GM23338 (cell line): ENCODE data around the gene RGS7. TPM values are rescaled to one million over a fixed set of nuclear protein-coding genes. Genes with fewer than 3 reads are reported as not detected.

Source experiments
- ATAC-seq: fragments of 200-7000 bp; cut with Tn5 transposase; 3 replicates; pipeline ENCODE4 v1.9.1; 2020
- DNase-seq: peaks from one replicate; pipeline ENCODE4 v3.0.0-alpha.2; 2015; ENCODE audit warnings: low spot score
- H2AFZ ChIP-seq: fragments of 200-600 bp; sonication (generic); 2 replicates; pipeline ENCODE4 v1.8.0; 2016; ENCODE audit warnings: antibody characterized with exemption, mild to moderate bottlenecking, moderate library complexity
- H3F3A ChIP-seq: fragments of 200-600 bp; sonication (generic); replicated peaks from 2 replicates; pipeline ENCODE4 v1.8.0; 2017; ENCODE audit warnings: antibody characterized with exemption, mixed run types, low read depth
- H3K27ac ChIP-seq: fragments of 200-600 bp; sonication (generic); 2 replicates; pipeline ENCODE4 v1.6.1; 2016; ENCODE audit warnings: low read depth
- H3K27me3 ChIP-seq: fragments of 200-600 bp; sonication (generic); 2 replicates; pipeline ENCODE4 v1.8.0; 2016; ENCODE audit warnings: mild to moderate bottlenecking, mixed run types, moderate library complexity; ENCODE audit not compliant: insufficient read depth
- H3K36me3 ChIP-seq: fragments of 200-600 bp; sonication (generic); 2 replicates; pipeline ENCODE4 v1.8.0; 2016; ENCODE audit warnings: mild to moderate bottlenecking; ENCODE audit not compliant: insufficient read depth
- H3K4me1 ChIP-seq: fragments of 200-600 bp; sonication (generic); 2 replicates; pipeline ENCODE4 v1.8.0; 2016; ENCODE audit warnings: mild to moderate bottlenecking, moderate library complexity; ENCODE audit not compliant: insufficient read depth
- H3K4me2 ChIP-seq: fragments of 200-600 bp; sonication (generic); 2 replicates; pipeline ENCODE4 v1.7.1; 2017; ENCODE audit warnings: mixed run types
- H3K4me3 ChIP-seq: fragments of 200-600 bp; sonication (generic); 2 replicates; pipeline ENCODE4 v1.6.1; 2016; ENCODE audit warnings: mixed run types
- H3K79me2 ChIP-seq: fragments of 200-600 bp; sonication (generic); replicated peaks from 2 replicates; pipeline ENCODE4 v1.8.0; 2017; ENCODE audit warnings: mild to moderate bottlenecking; ENCODE audit not compliant: insufficient read depth
- H3K9me2 ChIP-seq: fragments of 200-600 bp; sonication (generic); 2 replicates; pipeline ENCODE4 v1.8.0; 2017; ENCODE audit not compliant: insufficient read depth
- H4K20me1 ChIP-seq: fragments of 200-600 bp; sonication (generic); replicated peaks from 2 replicates; pipeline ENCODE4 v1.8.0; 2017; ENCODE audit warnings: mild to moderate bottlenecking; ENCODE audit not compliant: insufficient read depth
- H3K27ac Mint-ChIP-seq: 2 replicates; pipeline ENCODE4 v1.8.0; 2020; ENCODE audit warnings: inconsistent platforms, mild to moderate bottlenecking, moderate library complexity, mixed read lengths
- H3K27me3 Mint-ChIP-seq: 3 replicates; pipeline ENCODE4 v1.8.0; 2022; ENCODE audit warnings: low read depth, mild to moderate bottlenecking, moderate library complexity, mixed read lengths, inconsistent platforms; ENCODE audit not compliant: insufficient read depth, poor library complexity
- H3K36me3 Mint-ChIP-seq: 3 replicates; pipeline ENCODE4 v1.8.0; 2021; ENCODE audit warnings: low read depth, mild to moderate bottlenecking, inconsistent platforms, moderate library complexity, mixed read lengths
- H3K4me1 Mint-ChIP-seq: 3 replicates; pipeline ENCODE4 v1.8.0; 2020; ENCODE audit warnings: mild to moderate bottlenecking, inconsistent platforms, mixed read lengths
- H3K4me3 Mint-ChIP-seq: 3 replicates; pipeline ENCODE4 v1.8.0; 2021; ENCODE audit warnings: moderate library complexity, mild to moderate bottlenecking, inconsistent platforms, mixed read lengths
- H3K9me3 Mint-ChIP-seq: 3 replicates; pipeline ENCODE4 v1.8.0; 2020; ENCODE audit warnings: moderate library complexity, mild to moderate bottlenecking, inconsistent platforms, mixed read lengths
- CREB1 ChIP-seq: fragments of 250-450 bp; sonication (Bioruptor Pico); IDR thresholded peaks from 2 replicates; pipeline ENCODE4 v1.5.0; 2020; ENCODE audit warnings: low read depth, mild to moderate bottlenecking, moderate library complexity
- EZH2 ChIP-seq: fragments of 200-600 bp; sonication (generic); IDR thresholded peaks from one replicate; pipeline ENCODE4 v1.8.0; 2017; ENCODE audit warnings: antibody characterized with exemption, mild to moderate bottlenecking, low read depth; ENCODE audit not compliant: unreplicated experiment
- EZH2phosphoT487 ChIP-seq: fragments of 200-600 bp; sonication (generic); IDR thresholded peaks from one replicate; pipeline ENCODE4 v1.8.1; 2018; ENCODE audit warnings: antibody characterized with exemption; ENCODE audit not compliant: unreplicated experiment
- JUNB ChIP-seq: IDR thresholded peaks from one replicate; pipeline ENCODE4 v1.6.1; 2016; ENCODE audit warnings: antibody characterized with exemption; ENCODE audit not compliant: unreplicated experiment
- NANOG ChIP-seq: IDR thresholded peaks from 2 replicates; pipeline ENCODE4 v1.6.1; 2016; ENCODE audit warnings: antibody characterized with exemption, borderline replicate concordance
- POLR2AphosphoS5 ChIP-seq: IDR thresholded peaks from 2 replicates; pipeline ENCODE4 v1.6.1; 2016; ENCODE audit warnings: antibody characterized with exemption, low read depth
- STAT1 ChIP-seq: IDR thresholded peaks from one replicate; pipeline ENCODE4 v1.6.1; 2016; ENCODE audit warnings: antibody characterized with exemption; ENCODE audit not compliant: unreplicated experiment
- ZNF114 ChIP-seq: fragments of 250-450 bp; sonication (Bioruptor Pico); IDR thresholded peaks from 2 replicates; pipeline ENCODE4 v1.5.0; 2020; ENCODE audit warnings: mild to moderate bottlenecking, moderate library complexity
- ZNF331 ChIP-seq: fragments of 250-450 bp; sonication (Bioruptor Pico); IDR thresholded peaks from 2 replicates; pipeline ENCODE4 v1.5.0; 2020; ENCODE audit warnings: low read depth, mild to moderate bottlenecking, moderate library complexity
- polyA plus RNA-seq: library from polyadenylated mRNA; unstranded; fragments of >200 nt; fragmentation: Nextera tagmentation; extraction: Ambion mirVana; gene quantifications from 2 replicates; pipeline ENCODE4 v1.2.1, GENCODE V29; 2016
- total RNA-seq: library from RNA; depleted of rRNA; stranded (reverse); fragments of >200 nt; shearing (Covaris generic); gene quantifications from 2 replicates; pipeline ENCODE4 v1.2.3, GENCODE V29; 2014
- TF ChIP-seq, protein P1 (sequence below): IDR thresholded peaks from 2 replicates; pipeline ENCODE4 v1.6.1; 2016; ENCODE audit warnings: antibody characterized with exemption
- TF ChIP-seq, protein P2 (sequence below), 2 experiments: fragments of 200-600 bp in 1 of 2; sonication (generic) in 1 of 2; conservative IDR thresholded peaks; 2 replicates each; pipeline versions ENCODE4 v1.5.1 to v1.6.1; 2016 to 2017; ENCODE audit warnings: antibody characterized with exemption in 2 of 2, low read depth in 2 of 2, mild to moderate bottlenecking in 2 of 2, moderate library complexity in 1 of 2
- TF ChIP-seq, protein P3 (sequence below): fragments of 250-450 bp; sonication (Bioruptor Pico); IDR thresholded peaks from 2 replicates; pipeline ENCODE4 v1.5.0; 2020; ENCODE audit warnings: mild to moderate bottlenecking, moderate library complexity

Gene RGS7
- total and polyA plus RNA-seq, 2 experiments from 2014 or later, result 2.0 to 2.2 TPM

DNA sequence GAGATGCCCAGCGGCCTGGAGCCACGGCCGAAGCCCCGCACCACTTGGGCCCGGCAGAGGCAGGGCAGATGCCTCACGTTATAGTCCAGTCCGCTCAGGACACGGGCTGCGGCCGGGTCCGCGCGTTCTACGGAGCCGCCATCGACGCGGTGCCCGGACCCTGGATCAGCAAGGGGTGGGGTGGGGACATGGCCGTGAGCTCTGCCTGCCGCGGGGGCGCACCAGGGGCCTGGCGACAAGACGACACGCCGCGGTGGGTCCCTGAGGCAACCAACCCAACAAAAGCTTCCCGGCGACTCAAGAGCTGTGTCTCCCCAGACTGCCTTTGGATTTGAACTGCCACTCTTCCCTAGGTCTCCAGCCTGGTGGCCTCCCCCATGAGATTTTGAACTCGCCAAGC is 533.6 kb downstream of the RGS7 start:
- H3K27ac ChIP-seq, result no peak overlapping the region
- Mint-ChIP-seq H3K36me3 (no peaks in the 10 kb centered on the region), H3K27ac (no peak overlapping the region), H3K27me3 (no peaks in the 10 kb centered on the region), H3K4me3 (no peak overlapping the region), H3K9me3 (no peaks in the 10 kb centered on the region), H3K4me1 (no peaks in the 10 kb centered on the region)
- DNase-seq (no peak), ATAC-seq (no peak)
- no peak overlapping the region for H2AFZ ChIP-seq
- H3K79me2 ChIP-seq, result no peaks in the 10 kb centered on the region
- H3K4me3 ChIP-seq, result no peak overlapping the region
- H3K4me1 ChIP-seq, result no peaks in the 10 kb centered on the region
- TF ChIP-seq STAT1, result no peak
- no peak for TF ChIP-seq EZH2
- TF ChIP-seq NANOG, result no peak
- no peak for TF ChIP-seq ZNF331 (CRISPR knock-in tag)
- no peak for TF ChIP-seq POLR2AphosphoS5
- TF ChIP-seq EZH2phosphoT487, result no peak
- TF ChIP-seq CREB1 (CRISPR knock-in tag), result no peak
- no peak for TF ChIP-seq ZNF114 (CRISPR knock-in tag)
- TF ChIP-seq, protein P1, sequence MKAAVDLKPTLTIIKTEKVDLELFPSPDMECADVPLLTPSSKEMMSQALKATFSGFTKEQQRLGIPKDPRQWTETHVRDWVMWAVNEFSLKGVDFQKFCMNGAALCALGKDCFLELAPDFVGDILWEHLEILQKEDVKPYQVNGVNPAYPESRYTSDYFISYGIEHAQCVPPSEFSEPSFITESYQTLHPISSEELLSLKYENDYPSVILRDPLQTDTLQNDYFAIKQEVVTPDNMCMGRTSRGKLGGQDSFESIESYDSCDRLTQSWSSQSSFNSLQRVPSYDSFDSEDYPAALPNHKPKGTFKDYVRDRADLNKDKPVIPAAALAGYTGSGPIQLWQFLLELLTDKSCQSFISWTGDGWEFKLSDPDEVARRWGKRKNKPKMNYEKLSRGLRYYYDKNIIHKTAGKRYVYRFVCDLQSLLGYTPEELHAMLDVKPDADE, result no peak
- TF ChIP-seq, protein P2, sequence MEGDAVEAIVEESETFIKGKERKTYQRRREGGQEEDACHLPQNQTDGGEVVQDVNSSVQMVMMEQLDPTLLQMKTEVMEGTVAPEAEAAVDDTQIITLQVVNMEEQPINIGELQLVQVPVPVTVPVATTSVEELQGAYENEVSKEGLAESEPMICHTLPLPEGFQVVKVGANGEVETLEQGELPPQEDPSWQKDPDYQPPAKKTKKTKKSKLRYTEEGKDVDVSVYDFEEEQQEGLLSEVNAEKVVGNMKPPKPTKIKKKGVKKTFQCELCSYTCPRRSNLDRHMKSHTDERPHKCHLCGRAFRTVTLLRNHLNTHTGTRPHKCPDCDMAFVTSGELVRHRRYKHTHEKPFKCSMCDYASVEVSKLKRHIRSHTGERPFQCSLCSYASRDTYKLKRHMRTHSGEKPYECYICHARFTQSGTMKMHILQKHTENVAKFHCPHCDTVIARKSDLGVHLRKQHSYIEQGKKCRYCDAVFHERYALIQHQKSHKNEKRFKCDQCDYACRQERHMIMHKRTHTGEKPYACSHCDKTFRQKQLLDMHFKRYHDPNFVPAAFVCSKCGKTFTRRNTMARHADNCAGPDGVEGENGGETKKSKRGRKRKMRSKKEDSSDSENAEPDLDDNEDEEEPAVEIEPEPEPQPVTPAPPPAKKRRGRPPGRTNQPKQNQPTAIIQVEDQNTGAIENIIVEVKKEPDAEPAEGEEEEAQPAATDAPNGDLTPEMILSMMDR (conservative IDR thresholded peaks at IDR 0.05; ENCODE audit: low read depth in 2 of 2), result no peak
- no peak for TF ChIP-seq JUNB
- TF ChIP-seq, protein P3, sequence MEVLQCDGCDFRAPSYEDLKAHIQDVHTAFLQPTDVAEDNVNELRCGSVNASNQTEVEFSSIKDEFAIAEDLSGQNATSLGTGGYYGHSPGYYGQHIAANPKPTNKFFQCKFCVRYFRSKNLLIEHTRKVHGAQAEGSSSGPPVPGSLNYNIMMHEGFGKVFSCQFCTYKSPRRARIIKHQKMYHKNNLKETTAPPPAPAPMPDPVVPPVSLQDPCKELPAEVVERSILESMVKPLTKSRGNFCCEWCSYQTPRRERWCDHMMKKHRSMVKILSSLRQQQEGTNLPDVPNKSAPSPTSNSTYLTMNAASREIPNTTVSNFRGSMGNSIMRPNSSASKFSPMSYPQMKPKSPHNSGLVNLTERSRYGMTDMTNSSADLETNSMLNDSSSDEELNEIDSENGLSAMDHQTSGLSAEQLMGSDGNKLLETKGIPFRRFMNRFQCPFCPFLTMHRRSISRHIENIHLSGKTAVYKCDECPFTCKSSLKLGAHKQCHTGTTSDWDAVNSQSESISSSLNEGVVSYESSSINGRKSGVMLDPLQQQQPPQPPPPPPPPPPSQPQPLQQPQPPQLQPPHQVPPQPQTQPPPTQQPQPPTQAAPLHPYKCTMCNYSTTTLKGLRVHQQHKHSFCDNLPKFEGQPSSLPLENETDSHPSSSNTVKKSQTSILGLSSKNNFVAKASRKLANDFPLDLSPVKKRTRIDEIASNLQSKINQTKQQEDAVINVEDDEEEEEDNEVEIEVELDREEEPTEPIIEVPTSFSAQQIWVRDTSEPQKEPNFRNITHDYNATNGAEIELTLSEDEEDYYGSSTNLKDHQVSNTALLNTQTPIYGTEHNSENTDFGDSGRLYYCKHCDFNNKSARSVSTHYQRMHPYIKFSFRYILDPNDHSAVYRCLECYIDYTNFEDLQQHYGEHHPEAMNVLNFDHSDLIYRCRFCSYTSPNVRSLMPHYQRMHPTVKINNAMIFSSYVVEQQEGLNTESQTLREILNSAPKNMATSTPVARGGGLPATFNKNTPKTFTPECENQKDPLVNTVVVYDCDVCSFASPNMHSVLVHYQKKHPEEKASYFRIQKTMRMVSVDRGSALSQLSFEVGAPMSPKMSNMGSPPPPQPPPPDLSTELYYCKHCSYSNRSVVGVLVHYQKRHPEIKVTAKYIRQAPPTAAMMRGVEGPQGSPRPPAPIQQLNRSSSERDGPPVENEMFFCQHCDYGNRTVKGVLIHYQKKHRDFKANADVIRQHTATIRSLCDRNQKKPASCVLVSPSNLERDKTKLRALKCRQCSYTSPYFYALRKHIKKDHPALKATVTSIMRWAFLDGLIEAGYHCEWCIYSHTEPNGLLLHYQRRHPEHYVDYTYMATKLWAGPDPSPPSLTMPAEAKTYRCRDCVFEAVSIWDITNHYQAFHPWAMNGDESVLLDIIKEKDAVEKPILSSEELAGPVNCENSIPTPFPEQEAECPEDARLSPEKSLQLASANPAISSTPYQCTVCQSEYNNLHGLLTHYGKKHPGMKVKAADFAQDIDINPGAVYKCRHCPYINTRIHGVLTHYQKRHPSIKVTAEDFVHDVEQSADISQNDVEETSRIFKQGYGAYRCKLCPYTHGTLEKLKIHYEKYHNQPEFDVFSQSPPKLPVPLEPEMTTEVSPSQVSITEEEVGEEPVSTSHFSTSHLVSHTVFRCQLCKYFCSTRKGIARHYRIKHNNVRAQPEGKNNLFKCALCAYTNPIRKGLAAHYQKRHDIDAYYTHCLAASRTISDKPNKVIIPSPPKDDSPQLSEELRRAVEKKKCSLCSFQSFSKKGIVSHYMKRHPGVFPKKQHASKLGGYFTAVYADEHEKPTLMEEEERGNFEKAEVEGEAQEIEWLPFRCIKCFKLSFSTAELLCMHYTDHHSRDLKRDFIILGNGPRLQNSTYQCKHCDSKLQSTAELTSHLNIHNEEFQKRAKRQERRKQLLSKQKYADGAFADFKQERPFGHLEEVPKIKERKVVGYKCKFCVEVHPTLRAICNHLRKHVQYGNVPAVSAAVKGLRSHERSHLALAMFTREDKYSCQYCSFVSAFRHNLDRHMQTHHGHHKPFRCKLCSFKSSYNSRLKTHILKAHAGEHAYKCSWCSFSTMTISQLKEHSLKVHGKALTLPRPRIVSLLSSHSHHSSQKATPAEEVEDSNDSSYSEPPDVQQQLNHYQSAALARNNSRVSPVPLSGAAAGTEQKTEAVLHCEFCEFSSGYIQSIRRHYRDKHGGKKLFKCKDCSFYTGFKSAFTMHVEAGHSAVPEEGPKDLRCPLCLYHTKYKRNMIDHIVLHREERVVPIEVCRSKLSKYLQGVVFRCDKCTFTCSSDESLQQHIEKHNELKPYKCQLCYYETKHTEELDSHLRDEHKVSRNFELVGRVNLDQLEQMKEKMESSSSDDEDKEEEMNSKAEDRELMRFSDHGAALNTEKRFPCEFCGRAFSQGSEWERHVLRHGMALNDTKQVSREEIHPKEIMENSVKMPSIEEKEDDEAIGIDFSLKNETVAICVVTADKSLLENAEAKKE (CRISPR knock-in tag), result no peak
- H3K4me2 ChIP-seq, result no peak overlapping the region
- H4K20me1 ChIP-seq, result no peaks in the 10 kb centered on the region
- no peaks in the 10 kb centered on the region for H3F3A ChIP-seq
- H3K27me3 ChIP-seq, result no peaks in the 10 kb centered on the region
- no peaks in the 10 kb centered on the region for H3K36me3 ChIP-seq
- peaks cover 5% of the 10 kb centered on the region; the same call in 1 of the 2 replicates for H3K9me2 ChIP-seq
